Activated CD4-positive, alpha-beta memory T cell treated with anti-CD3 and anti-CD28 coated beads for 36 hours (primary cell): Measurements from ENCODE around the gene THADA. TPM values are rescaled to one million over a fixed set of nuclear protein-coding genes. Genes with fewer than 3 reads are reported as not detected.

Source experiments
- CTCF ChIA-PET: fragments of 350-600 bp; sonication (Branson Sonifier 250); formaldehyde crosslinking; loops from one replicate; lab custom pipeline; 2021; ENCODE audit warnings: antibody characterized with exemption, inconsistent platforms; lab: Charles Lee
- POLR2A ChIA-PET: fragments of 350-600 bp; sonication (Branson Sonifier 250); formaldehyde crosslinking; loops from one replicate; lab custom pipeline; 2021; ENCODE audit warnings: antibody characterized with exemption; lab: Charles Lee
- DNase-seq: peaks from one replicate; pipeline ENCODE4 v3.0.0-alpha.2; 2020
- H3K27ac Mint-ChIP-seq: one replicate; pipeline ENCODE4 v1.8.0; 2021; ENCODE audit warnings: mixed read lengths
- H3K27me3 Mint-ChIP-seq: one replicate; pipeline ENCODE4 v1.8.0; 2021; ENCODE audit warnings: mixed read lengths
- H3K36me3 Mint-ChIP-seq: one replicate; pipeline ENCODE4 v1.8.0; 2021; ENCODE audit warnings: mixed read lengths
- H3K4me1 Mint-ChIP-seq: one replicate; pipeline ENCODE4 v1.8.0; 2021; ENCODE audit warnings: low read depth, mixed read lengths
- H3K4me3 Mint-ChIP-seq: one replicate; pipeline ENCODE4 v1.8.0; 2021; ENCODE audit warnings: mild to moderate bottlenecking, mixed read lengths
- H3K9me3 Mint-ChIP-seq: one replicate; pipeline ENCODE4 v1.8.0; 2021; ENCODE audit warnings: mixed read lengths
- intact Hi-C: fragments of 100-400 bp; cut with micrococcal nuclease; formaldehyde crosslinking; loops from one replicate; pipeline ENCODE4 v1.15.1; 2023
- total RNA-seq, 2 experiments: library from RNA; stranded (reverse); gene quantifications; one replicate each; pipeline ENCODE4 v1.2.3, GENCODE V29; 2021

THADA gene
- total RNA-seq, 2 experiments from 2014 or later: 39.0 to 46.6 TPM

DNA sequence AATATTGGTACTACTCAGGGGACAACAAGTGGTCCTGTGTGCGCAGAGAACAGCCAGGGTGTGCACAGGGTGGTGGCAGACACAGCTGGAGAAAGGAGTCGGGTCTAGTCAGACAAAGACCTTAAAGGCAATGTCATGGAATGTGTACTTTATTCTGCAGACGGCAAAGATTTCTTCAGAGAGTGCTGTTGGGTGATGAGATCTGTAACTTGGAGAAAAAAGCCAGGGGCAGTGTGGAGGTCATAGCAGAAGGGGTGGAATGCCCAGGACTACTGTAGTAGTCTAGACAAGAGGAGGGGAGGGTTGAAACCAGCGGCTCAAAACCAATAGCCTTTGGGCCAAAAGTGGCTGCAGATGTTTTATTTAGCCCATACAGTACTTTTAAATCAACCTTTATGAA is 248.1 kb downstream of the THADA start:
- no peak for DNase-seq
- Mint-ChIP-seq H3K27ac (no peak overlapping the region), H3K36me3 (peaks cover 8% of the 10 kb centered on the region), H3K27me3 (no peaks in the 10 kb centered on the region), H3K4me1 (no peaks in the 10 kb centered on the region), H3K9me3 (no peaks in the 10 kb centered on the region), H3K4me3 (no peak overlapping the region)
- POLR2A ChIA-PET: no interaction called here
- CTCF ChIA-PET: no interaction called here
- intact Hi-C loops: no loop called here

DNA sequence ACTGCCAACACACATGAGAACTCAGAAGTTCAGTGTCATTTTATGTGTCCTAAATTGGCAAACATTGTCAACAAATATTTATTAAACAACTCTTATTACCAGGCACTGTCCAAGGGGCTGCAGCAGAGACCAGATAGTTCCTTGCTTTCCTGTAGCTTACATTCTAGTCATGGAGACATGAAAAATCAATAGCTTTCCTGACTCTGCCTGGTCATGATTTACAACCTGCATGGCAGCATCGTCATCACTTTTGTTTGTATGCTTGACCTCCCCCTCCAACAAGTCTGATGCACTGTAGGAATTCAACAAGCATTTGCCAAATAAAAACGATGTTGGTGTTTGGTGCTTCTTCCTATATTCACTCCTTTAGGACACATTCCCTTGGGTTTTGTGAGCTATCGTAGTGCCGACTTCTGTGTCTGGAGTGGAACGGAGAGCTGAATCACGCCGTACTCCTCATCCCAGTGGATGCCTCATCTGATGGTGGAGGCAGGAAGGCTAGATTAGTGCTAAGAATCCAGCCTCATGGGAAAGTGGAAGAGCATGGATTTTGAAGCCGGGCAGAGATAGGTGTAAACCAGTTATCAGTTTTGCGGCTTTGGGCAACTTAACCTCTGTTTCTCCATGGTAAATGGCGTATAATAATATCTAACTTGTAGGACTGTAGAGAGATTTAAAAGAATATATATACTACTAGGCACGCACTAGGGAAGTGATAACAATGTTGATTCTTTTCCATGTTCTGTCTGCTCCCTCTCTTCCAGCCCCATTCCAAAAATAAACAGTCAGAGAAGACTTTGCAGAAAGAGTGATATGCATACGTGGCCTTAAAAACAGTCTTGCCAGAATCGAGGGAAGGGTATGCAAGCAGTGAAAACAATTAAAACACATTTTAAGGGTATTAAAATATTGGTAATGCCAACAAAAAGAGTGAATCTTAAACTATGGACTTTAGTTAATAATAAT is 249.0 kb downstream of the THADA start:
- Mint-ChIP-seq H3K27me3 (no peaks in the 10 kb centered on the region), H3K36me3 (peaks cover 10% of the 10 kb centered on the region), H3K27ac (no peak overlapping the region), H3K9me3 (no peaks in the 10 kb centered on the region), H3K4me1 (no peaks in the 10 kb centered on the region), H3K4me3 (no peak overlapping the region)
- ChIA-PET POLR2A (no interaction called here), CTCF (no interaction called here)
- DNase-seq: no peak
- intact Hi-C loops: no loop called here

DNA sequence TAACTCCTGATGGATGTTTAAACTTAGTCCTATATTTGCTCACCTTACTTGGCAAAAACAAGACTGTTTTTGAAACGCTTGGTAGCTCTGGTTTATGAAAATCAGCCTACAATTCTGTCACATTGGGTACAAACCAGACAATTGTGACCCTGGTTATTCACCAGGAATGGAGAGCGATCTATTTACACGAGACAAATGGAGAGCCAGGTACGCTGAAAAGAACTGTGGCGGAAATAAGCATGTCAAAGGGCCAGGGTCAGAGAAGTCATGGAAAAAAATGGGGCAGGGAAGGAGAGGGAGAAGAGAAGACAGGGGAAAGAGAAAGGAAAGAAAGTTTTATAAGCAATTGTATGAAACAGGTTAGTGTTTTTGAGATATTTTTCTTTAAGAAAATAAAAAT is 250.0 kb downstream of the THADA start:
- Mint-ChIP-seq H3K9me3 (no peaks in the 10 kb centered on the region), H3K27ac (no peak overlapping the region), H3K4me1 (no peaks in the 10 kb centered on the region), H3K4me3 (no peak overlapping the region), H3K27me3 (no peaks in the 10 kb centered on the region), H3K36me3 (peaks cover 12% of the 10 kb centered on the region)
- ChIA-PET CTCF (no interaction called here), POLR2A (no interaction called here)
- intact Hi-C loops: no loop called here
- no peak for DNase-seq

GRCh38 chr2:43345391-43345813 is 250.4 kb downstream of the THADA start:
- H3K9me3 Mint-ChIP-seq: no peaks in the 10 kb centered on the region
- no peaks in the 10 kb centered on the region for H3K4me1 Mint-ChIP-seq
- no peak for DNase-seq
- H3K4me3 Mint-ChIP-seq: no peak overlapping the region
- peaks cover 14% of the 10 kb centered on the region for H3K36me3 Mint-ChIP-seq
- no peak overlapping the region for H3K27ac Mint-ChIP-seq
- ChIA-PET POLR2A (no interaction called here), CTCF (no interaction called here)
- intact Hi-C loops: no loop called here
- no peaks in the 10 kb centered on the region for H3K27me3 Mint-ChIP-seq

DNA sequence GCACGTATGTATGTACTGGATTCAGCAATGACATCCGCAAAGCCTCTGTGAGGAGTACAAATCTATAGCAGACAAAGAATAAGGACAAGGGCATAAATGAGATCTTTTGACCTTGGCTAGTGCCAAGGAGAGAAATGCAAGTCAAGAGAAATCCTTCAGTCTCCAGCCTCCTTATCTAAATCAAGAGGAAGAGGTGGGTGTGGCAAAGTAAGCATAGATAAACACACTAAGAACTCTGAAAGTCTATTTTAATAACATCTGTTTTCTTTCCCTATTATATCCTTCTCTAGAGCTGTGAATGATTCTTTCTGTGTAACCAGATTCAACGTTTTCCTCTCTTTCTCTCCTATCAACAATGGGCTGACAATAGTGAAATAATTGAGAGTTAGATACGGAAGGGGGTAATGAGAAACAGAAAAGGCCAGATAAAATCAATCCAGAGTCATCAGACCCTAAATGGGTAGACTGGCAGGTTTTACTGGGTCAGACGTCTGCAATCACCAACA is 250.9 kb downstream of the THADA start:
- intact Hi-C loops: no loop called here
- Mint-ChIP-seq H3K27me3 (no peaks in the 10 kb centered on the region), H3K9me3 (no peaks in the 10 kb centered on the region), H3K36me3 (peaks cover 14% of the 10 kb centered on the region), H3K4me1 (no peaks in the 10 kb centered on the region), H3K27ac (no peak overlapping the region), H3K4me3 (no peak overlapping the region)
- no peak for DNase-seq
- CTCF ChIA-PET: no interaction called here
- POLR2A ChIA-PET: no interaction called here

DNA sequence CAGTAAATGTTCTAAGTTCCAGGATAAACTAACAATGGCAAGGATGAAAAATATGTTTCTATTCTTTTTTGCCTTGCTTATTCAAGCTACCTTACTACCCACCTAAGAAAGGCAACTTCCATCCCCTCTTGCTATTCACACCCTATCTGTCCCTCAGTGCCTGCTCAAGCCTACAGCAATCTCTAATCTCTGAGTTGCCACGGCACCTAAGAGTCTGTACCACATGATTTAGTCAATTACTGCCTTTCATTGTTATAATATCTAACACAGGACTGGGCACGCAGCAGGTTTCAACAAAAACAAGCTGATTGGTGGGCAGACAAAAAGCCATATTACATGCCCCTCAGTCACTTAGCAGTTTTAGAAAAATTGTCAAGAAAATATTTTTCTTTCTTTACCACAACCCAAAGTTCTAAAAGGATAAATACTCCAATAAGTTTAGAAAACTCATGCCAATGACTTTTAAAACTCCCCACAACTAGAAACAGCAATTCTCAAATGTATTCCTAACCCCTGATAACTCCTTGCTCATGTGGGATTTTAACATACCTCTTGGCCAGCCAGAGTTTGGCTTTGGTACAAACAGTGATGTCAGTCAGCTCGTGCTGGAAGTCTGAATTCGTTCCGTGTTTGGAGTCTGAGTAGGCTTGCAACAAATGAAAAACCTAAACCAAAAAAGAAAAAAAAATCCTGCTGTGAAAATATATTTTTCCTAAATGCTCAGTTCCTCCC is 252.1 kb downstream of the THADA start:
- no peak overlapping the region for H3K27ac Mint-ChIP-seq
- POLR2A ChIA-PET: no interaction called here
- intact Hi-C loops: no loop called here

GRCh38 chr2:43341959-43342757 is 253.7 kb downstream of the THADA start:
- H3K4me1 Mint-ChIP-seq: peaks cover under 1% of the 10 kb centered on the region
- intact Hi-C loops: no loop called here
- no peaks in the 10 kb centered on the region for H3K9me3 Mint-ChIP-seq
- H3K4me3 Mint-ChIP-seq: no peak overlapping the region
- H3K36me3 Mint-ChIP-seq: peaks cover 24% of the 10 kb centered on the region
- DNase-seq: no peak
- ChIA-PET POLR2A (no interaction called here), CTCF (no interaction called here)
- H3K27ac Mint-ChIP-seq: no peak overlapping the region
- H3K27me3 Mint-ChIP-seq: no peaks in the 10 kb centered on the region

More for the DNA sequence above, 252.1 kb downstream of the THADA start:
- DNase-seq: no peak
- Mint-ChIP-seq H3K9me3 (no peaks in the 10 kb centered on the region), H3K4me1 (no peaks in the 10 kb centered on the region), H3K27me3 (no peaks in the 10 kb centered on the region), H3K36me3 (peaks cover 17% of the 10 kb centered on the region), H3K4me3 (no peak overlapping the region)
- CTCF ChIA-PET: interaction anchor here (0.9 kb wide), 1 partner anchor 23 kb away, joined by 3 read pairs; no protein-coding TSS in a partner anchor

GRCh38 chr2:43340945-43341356 is 254.9 kb downstream of the THADA start:
- no peaks in the 10 kb centered on the region for H3K9me3 Mint-ChIP-seq
- no peak overlapping the region for H3K27ac Mint-ChIP-seq
- ChIA-PET POLR2A (no interaction called here), CTCF (no interaction called here)
- peaks cover 29% of the 10 kb centered on the region for H3K36me3 Mint-ChIP-seq
- no peak for DNase-seq
- H3K4me3 Mint-ChIP-seq: no peak overlapping the region
- H3K4me1 Mint-ChIP-seq: peaks cover 3% of the 10 kb centered on the region
- no peaks in the 10 kb centered on the region for H3K27me3 Mint-ChIP-seq
- intact Hi-C loops: no loop called here

- Mint-ChIP-seq H3K27ac (no peak overlapping the region), H3K36me3 (peaks cover 31% of the 10 kb centered on the region), H3K27me3 (no peaks in the 10 kb centered on the region), H3K9me3 (no peaks in the 10 kb centered on the region), H3K4me3 (no peak overlapping the region), H3K4me1 (peaks cover 3% of the 10 kb centered on the region)
- no peak for DNase-seq
- POLR2A ChIA-PET: no interaction called here
- intact Hi-C loops: no loop called here
- CTCF ChIA-PET: no interaction called here
Observed at GRCh38 chr2:43340066-43340465, 255.8 kb downstream of the THADA start.

- no peak overlapping the region for H3K4me3 Mint-ChIP-seq
Observed at GRCh38 chr2:43333656-43334144, 262.1 kb downstream of the THADA start.

GRCh38 chr2:43333101-43333655 is 262.7 kb downstream of the THADA start:
- intact Hi-C loops: no loop called here
- DNase-seq: no peak
- POLR2A ChIA-PET: no interaction called here
- H3K4me1 Mint-ChIP-seq: peaks cover 3% of the 10 kb centered on the region
- H3K27me3 Mint-ChIP-seq: no peaks in the 10 kb centered on the region
- H3K4me3 Mint-ChIP-seq: no peak overlapping the region
- no peaks in the 10 kb centered on the region for H3K9me3 Mint-ChIP-seq
- CTCF ChIA-PET: no interaction called here
- peaks cover 27% of the 10 kb centered on the region for H3K36me3 Mint-ChIP-seq
- H3K27ac Mint-ChIP-seq: no peak overlapping the region

More at GRCh38 chr2:43333656-43334144, 262.1 kb downstream of the THADA start:
- peaks cover 3% of the 10 kb centered on the region for H3K4me1 Mint-ChIP-seq
- CTCF ChIA-PET: no interaction called here
- H3K27me3 Mint-ChIP-seq: no peaks in the 10 kb centered on the region
- H3K9me3 Mint-ChIP-seq: no peaks in the 10 kb centered on the region
- intact Hi-C loops: no loop called here
- no peak for DNase-seq
- POLR2A ChIA-PET: no interaction called here
- H3K27ac Mint-ChIP-seq: no peak overlapping the region
- peaks cover 31% of the 10 kb centered on the region for H3K36me3 Mint-ChIP-seq
